ENCODE measurements around the gene CEP112. TPM values are rescaled to one million over a fixed set of nuclear protein-coding genes. Genes with fewer than 3 reads are reported as not detected.

The CEP112 gene
- polyA plus RNA-seq, 1 donor from 2014 or later: 6.0 TPM

DNA sequence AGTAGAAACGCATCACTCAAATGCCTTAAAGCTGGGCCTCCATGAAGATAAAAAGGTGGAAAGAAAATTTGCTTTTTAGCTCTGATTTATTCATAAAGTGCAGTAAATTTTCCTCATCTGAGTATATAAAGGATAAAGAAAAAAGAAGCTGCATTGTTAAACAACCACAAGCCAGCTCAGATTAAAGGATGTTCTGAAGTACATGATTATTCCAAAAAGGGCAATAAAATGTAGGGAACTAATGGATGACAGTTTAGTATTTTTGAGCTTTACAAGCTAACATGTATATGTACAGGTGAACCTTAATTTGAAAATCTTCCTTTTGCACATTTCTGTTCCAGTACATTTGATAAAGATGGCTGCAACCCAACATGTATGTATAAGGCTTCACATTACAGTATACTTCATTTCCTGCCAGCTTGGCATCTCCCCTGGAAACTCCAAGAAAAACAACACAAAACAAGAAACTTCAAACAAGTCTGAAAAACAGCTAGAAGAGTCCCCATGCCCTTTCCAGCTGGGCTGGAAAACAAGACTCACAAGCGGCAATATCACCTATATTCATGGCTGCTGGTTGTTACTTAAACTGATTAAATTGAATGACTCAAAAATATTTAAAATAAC lies 225.7 kb downstream of the CEP112 start:
- no peaks in the 10 kb centered on the region for H3K9me2 ChIP-seq (ENCODE audit: insufficient read depth, low read length)
- H3K79me2 ChIP-seq (replicated peaks; ENCODE audit: insufficient read depth, low read length): no peaks in the 10 kb centered on the region
- no peaks in the 10 kb centered on the region for H3K9me3 ChIP-seq (ENCODE audit: low read length)
- H3K27ac ChIP-seq (ENCODE audit: low read length): no peak overlapping the region
- H3K36me3 ChIP-seq (ENCODE audit: insufficient read depth, low read length): no peaks in the 10 kb centered on the region
- H3F3A ChIP-seq (ENCODE audit: insufficient read depth, low read length, poor library complexity, severe bottlenecking): no peaks in the 10 kb centered on the region
- TF ChIP-seq POLR2AphosphoS5 (IDR thresholded peaks at IDR 0.05) (no peak), EP300 (conservative IDR thresholded peaks at IDR 0.05; ENCODE audit: poor library complexity, severe bottlenecking) (no peak), EZH2 (IDR thresholded peaks at IDR 0.05; ENCODE audit: borderline replicate concordance, insufficient read depth, low read length, poor library complexity, severe bottlenecking) (no peak), RAD21 (conservative IDR thresholded peaks at IDR 0.05) (no peak), MXI1 (conservative IDR thresholded peaks at IDR 0.05; ENCODE audit: poor library complexity, severe bottlenecking) (no peak), SMC3 (conservative IDR thresholded peaks at IDR 0.05; ENCODE audit: poor library complexity) (no peak), TAF1 (IDR thresholded peaks at IDR 0.05; ENCODE audit: low read depth) (no peak)
- TF ChIP-seq, protein P1, sequence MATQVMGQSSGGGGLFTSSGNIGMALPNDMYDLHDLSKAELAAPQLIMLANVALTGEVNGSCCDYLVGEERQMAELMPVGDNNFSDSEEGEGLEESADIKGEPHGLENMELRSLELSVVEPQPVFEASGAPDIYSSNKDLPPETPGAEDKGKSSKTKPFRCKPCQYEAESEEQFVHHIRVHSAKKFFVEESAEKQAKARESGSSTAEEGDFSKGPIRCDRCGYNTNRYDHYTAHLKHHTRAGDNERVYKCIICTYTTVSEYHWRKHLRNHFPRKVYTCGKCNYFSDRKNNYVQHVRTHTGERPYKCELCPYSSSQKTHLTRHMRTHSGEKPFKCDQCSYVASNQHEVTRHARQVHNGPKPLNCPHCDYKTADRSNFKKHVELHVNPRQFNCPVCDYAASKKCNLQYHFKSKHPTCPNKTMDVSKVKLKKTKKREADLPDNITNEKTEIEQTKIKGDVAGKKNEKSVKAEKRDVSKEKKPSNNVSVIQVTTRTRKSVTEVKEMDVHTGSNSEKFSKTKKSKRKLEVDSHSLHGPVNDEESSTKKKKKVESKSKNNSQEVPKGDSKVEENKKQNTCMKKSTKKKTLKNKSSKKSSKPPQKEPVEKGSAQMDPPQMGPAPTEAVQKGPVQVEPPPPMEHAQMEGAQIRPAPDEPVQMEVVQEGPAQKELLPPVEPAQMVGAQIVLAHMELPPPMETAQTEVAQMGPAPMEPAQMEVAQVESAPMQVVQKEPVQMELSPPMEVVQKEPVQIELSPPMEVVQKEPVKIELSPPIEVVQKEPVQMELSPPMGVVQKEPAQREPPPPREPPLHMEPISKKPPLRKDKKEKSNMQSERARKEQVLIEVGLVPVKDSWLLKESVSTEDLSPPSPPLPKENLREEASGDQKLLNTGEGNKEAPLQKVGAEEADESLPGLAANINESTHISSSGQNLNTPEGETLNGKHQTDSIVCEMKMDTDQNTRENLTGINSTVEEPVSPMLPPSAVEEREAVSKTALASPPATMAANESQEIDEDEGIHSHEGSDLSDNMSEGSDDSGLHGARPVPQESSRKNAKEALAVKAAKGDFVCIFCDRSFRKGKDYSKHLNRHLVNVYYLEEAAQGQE (IDR thresholded peaks at IDR 0.05; ENCODE audit: borderline replicate concordance): no peak
- TF ChIP-seq, protein P2, sequence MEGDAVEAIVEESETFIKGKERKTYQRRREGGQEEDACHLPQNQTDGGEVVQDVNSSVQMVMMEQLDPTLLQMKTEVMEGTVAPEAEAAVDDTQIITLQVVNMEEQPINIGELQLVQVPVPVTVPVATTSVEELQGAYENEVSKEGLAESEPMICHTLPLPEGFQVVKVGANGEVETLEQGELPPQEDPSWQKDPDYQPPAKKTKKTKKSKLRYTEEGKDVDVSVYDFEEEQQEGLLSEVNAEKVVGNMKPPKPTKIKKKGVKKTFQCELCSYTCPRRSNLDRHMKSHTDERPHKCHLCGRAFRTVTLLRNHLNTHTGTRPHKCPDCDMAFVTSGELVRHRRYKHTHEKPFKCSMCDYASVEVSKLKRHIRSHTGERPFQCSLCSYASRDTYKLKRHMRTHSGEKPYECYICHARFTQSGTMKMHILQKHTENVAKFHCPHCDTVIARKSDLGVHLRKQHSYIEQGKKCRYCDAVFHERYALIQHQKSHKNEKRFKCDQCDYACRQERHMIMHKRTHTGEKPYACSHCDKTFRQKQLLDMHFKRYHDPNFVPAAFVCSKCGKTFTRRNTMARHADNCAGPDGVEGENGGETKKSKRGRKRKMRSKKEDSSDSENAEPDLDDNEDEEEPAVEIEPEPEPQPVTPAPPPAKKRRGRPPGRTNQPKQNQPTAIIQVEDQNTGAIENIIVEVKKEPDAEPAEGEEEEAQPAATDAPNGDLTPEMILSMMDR (IDR thresholded peaks at IDR 0.05; ENCODE audit: poor library complexity, severe bottlenecking): no peak
- H3K4me3 ChIP-seq (ENCODE audit: low read length): no peak overlapping the region
- H3K27me3 ChIP-seq (ENCODE audit: insufficient read depth, low read depth, low read length): no peaks in the 10 kb centered on the region
- H2AFZ ChIP-seq (ENCODE audit: low read depth, low read length): no peak overlapping the region
- no peaks in the 10 kb centered on the region for H4K20me1 ChIP-seq (ENCODE audit: insufficient read depth)
- H3K9ac ChIP-seq (ENCODE audit: low read length): no peak overlapping the region
- H3K4me2 ChIP-seq (ENCODE audit: low read length): no peak overlapping the region

DNA sequence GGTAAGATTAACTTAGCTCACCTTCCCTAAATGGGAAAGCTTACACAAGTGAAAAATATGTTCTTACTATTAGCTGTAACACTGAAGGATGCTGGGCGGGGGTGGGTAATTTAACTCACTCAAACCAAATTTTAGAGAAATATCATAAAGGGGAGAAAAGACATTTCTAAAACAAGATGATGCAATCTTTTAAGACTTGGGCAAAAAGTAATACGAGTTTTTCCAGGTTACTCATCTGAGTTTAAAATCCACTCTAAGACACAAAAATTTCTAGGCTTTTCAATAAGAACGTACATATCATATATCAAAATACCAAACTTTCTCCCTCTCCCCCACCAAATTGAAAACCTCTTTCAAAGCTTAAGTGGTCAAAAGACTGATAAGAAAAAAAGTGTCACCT lies 228.8 kb downstream of the CEP112 start:
- no peaks in the 10 kb centered on the region for H3K9me3 ChIP-seq (ENCODE audit: low read length)
- H3K4me2 ChIP-seq (ENCODE audit: low read length): no peak overlapping the region
- H3K9me2 ChIP-seq (ENCODE audit: insufficient read depth, low read length): no peaks in the 10 kb centered on the region
- no peaks in the 10 kb centered on the region for H3F3A ChIP-seq (ENCODE audit: insufficient read depth, low read length, poor library complexity, severe bottlenecking)
- H3K4me3 ChIP-seq (ENCODE audit: low read length): no peak overlapping the region
- TF ChIP-seq MXI1 (conservative IDR thresholded peaks at IDR 0.05; ENCODE audit: poor library complexity, severe bottlenecking) (no peak), EP300 (conservative IDR thresholded peaks at IDR 0.05; ENCODE audit: poor library complexity, severe bottlenecking) (no peak), SMC3 (conservative IDR thresholded peaks at IDR 0.05; ENCODE audit: poor library complexity) (no peak), TAF1 (IDR thresholded peaks at IDR 0.05; ENCODE audit: low read depth) (no peak), RAD21 (conservative IDR thresholded peaks at IDR 0.05) (no peak), EZH2 (IDR thresholded peaks at IDR 0.05; ENCODE audit: borderline replicate concordance, insufficient read depth, low read length, poor library complexity, severe bottlenecking) (no peak), POLR2AphosphoS5 (IDR thresholded peaks at IDR 0.05) (no peak)
- TF ChIP-seq, protein P1 (IDR thresholded peaks at IDR 0.05; ENCODE audit: borderline replicate concordance): no peak
- TF ChIP-seq, protein P2 (IDR thresholded peaks at IDR 0.05; ENCODE audit: poor library complexity, severe bottlenecking): no peak
- H3K36me3 ChIP-seq (ENCODE audit: insufficient read depth, low read length): no peaks in the 10 kb centered on the region
- H3K9ac ChIP-seq (ENCODE audit: low read length): no peak overlapping the region
- H4K20me1 ChIP-seq (ENCODE audit: insufficient read depth): no peaks in the 10 kb centered on the region
- H3K79me2 ChIP-seq (replicated peaks; ENCODE audit: insufficient read depth, low read length): no peaks in the 10 kb centered on the region
- no peak overlapping the region for H3K27ac ChIP-seq (ENCODE audit: low read length)
- no peak overlapping the region for H2AFZ ChIP-seq (ENCODE audit: low read depth, low read length)
- no peaks in the 10 kb centered on the region for H3K27me3 ChIP-seq (ENCODE audit: insufficient read depth, low read depth, low read length)

All from neural cell (in vitro differentiated cells).